Stomach (tissue), 4 donors: Measurements from ENCODE around the gene ATL1.

ENCODE experiments used
- CTCF ChIP-seq, 7 experiments: fragments of 450-650 bp in 4 of 7; fragments of 200-600 bp in 3 of 7; sonication (generic) in 3 of 7; IDR thresholded peaks; one replicate each; pipeline ENCODE4 v1.5.1; 2016 to 2019; ENCODE audit warnings: antibody characterized with exemption in 7 of 7, control low read depth in 2 of 7, mild to moderate bottlenecking in 1 of 7
- EP300 ChIP-seq: sonication (generic); formaldehyde crosslinking; IDR thresholded peaks from one replicate; pipeline ENCODE4 v1.6.1; 2017; ENCODE audit warnings: antibody characterized with exemption
- POLR2A ChIP-seq, 4 donors: fragments of 450-650 bp; IDR thresholded peaks; one replicate each; pipeline ENCODE4 v1.6.1; 2016; ENCODE audit warnings: antibody characterized with exemption in 4 of 4, control low read depth in 2 of 4, mild to moderate bottlenecking in 1 of 4, moderate library complexity in 1 of 4
- POLR2AphosphoS5 ChIP-seq, 3 donors: sonication (generic); formaldehyde crosslinking; IDR thresholded peaks; one replicate each; pipeline ENCODE4 v1.6.1; 2016; ENCODE audit warnings: antibody characterized with exemption in 3 of 3

GRCh38 chr14:50670866-50671256 lies 110.9 kb downstream of the ATL1 start:
- TF ChIP-seq POLR2A (IDR thresholded peaks at IDR 0.05) (no peak), CTCF (IDR thresholded peaks at IDR 0.05) (no peak), POLR2AphosphoS5 (IDR thresholded peaks at IDR 0.05) (no peak), EP300 (no peak)
